ENCODE results near the gene FAM163B.

The FAM163B gene

GRCh38 chr9:133534346-133535291 is 74.6 kb downstream of the FAM163B start, which contains the start of gene ADAMTSL2:
ADAMTSL2 (plus strand) TSS chr9:133534704; CDS start chr9:133536713, 2,009 bp downstream.
- ChIA-PET CTCF (interaction anchor here (0.6 to 3.4 kb wide), 3 partner anchors 15 to 208 kb away, joined by 4 to 21 read pairs (median 4); no protein-coding TSS in a partner anchor), POLR2A (ENCODE audit: low non-redundant PET) (no interaction called here)
- no peak within 1 kb of the TSS for H3K27ac ChIP-seq
- DNase-seq (ENCODE audit: low spot score) = peak; percentile 36
- TF ChIP-seq CTCF (conservative IDR thresholded peaks at IDR 0.05; ENCODE audit: low read depth) = no peak

GRCh38 chr9:133533857-133534256 is 75.3 kb downstream of the FAM163B start:
- CTCF ChIA-PET = interaction anchor here (0.6 to 3.4 kb wide), 4 partner anchors 9 to 194 kb away, joined by 3 to 21 read pairs (median 4); no protein-coding TSS in a partner anchor
- no peak overlapping the region for H3K27ac ChIP-seq
- TF ChIP-seq CTCF (conservative IDR thresholded peaks at IDR 0.05; ENCODE audit: low read depth) = no peak
- POLR2A ChIA-PET (ENCODE audit: low non-redundant PET) = no interaction called here
- DNase-seq (ENCODE audit: low spot score) = no peak

- CTCF ChIA-PET = interaction anchor here (0.5 to 3.4 kb wide), 5 partner anchors 9 to 194 kb away, joined by 3 to 21 read pairs (median 4); no protein-coding TSS in a partner anchor
- H3K27ac ChIP-seq = no peak overlapping the region
- peak; percentile 45 for DNase-seq (ENCODE audit: low spot score)
- peak; percentile 37 for TF ChIP-seq CTCF (conservative IDR thresholded peaks at IDR 0.05; ENCODE audit: low read depth)
- POLR2A ChIA-PET (ENCODE audit: low non-redundant PET) = no interaction called here
Observed at GRCh38 chr9:133532937-133533668, 76.1 kb downstream of the FAM163B start.

GRCh38 chr9:133531293-133531692 is 77.9 kb downstream of the FAM163B start:
- TF ChIP-seq CTCF (conservative IDR thresholded peaks at IDR 0.05; ENCODE audit: low read depth) = no peak

GRCh38 chr9:133529874-133530273 is 79.3 kb downstream of the FAM163B start:
- H3K27ac ChIP-seq = no peak overlapping the region
- TF ChIP-seq CTCF (conservative IDR thresholded peaks at IDR 0.05; ENCODE audit: low read depth) = no peak
- DNase-seq (ENCODE audit: low spot score) = no peak
- ChIA-PET POLR2A (ENCODE audit: low non-redundant PET) (no interaction called here), CTCF (interaction anchor here (0.7 kb wide), 1 partner anchor 107 kb away, joined by 3 read pairs; the partner anchor contains the start of gene DBH)

More at GRCh38 chr9:133531293-133531692, 77.9 kb downstream of the FAM163B start:
- ChIA-PET CTCF (interaction anchor here (0.7 to 0.8 kb wide), 2 partner anchors 76 to 198 kb away, joined by 3 to 4 read pairs; no protein-coding TSS in a partner anchor), POLR2A (ENCODE audit: low non-redundant PET) (no interaction called here)
- DNase-seq (ENCODE audit: low spot score) = no peak
- no peak overlapping the region for H3K27ac ChIP-seq

- H3K27ac ChIP-seq = no peak overlapping the region
- POLR2A ChIA-PET (ENCODE audit: low non-redundant PET) = no interaction called here
- TF ChIP-seq CTCF (conservative IDR thresholded peaks at IDR 0.05; ENCODE audit: low read depth) = no peak
- no peak for DNase-seq (ENCODE audit: low spot score)
- CTCF ChIA-PET = interaction anchor here (0.6 to 1.0 kb wide), 2 partner anchors 186 to 214 kb away, joined by 4 read pairs; no protein-coding TSS in a partner anchor
Observed at GRCh38 chr9:133529457-133529856, 79.7 kb downstream of the FAM163B start.

All from RWPE1 (cell line).